Stimulated activated CD4-positive, alpha-beta T cell treated with anti-CD3 and anti-CD28 coated beads, Interleukin-12 subunit alpha, Interleukin-12 subunit beta, amount 100 ng/mL, for 48 hours (primary cell): ENCODE results near the gene CXCL13.
"Not testable (repeated sequence)": the region's sequence is repeated elsewhere in the genome, so short reads cannot be mapped to it uniquely, and the experiment has no call there.

ENCODE experiments used
- DNase-seq, 3 donors: peaks; one replicate each; pipeline ENCODE4 v3.0.0-alpha.2; 2020; ENCODE audit warnings: low read depth in 2 of 3, low spot score in 1 of 3

Gene CXCL13

DNA sequence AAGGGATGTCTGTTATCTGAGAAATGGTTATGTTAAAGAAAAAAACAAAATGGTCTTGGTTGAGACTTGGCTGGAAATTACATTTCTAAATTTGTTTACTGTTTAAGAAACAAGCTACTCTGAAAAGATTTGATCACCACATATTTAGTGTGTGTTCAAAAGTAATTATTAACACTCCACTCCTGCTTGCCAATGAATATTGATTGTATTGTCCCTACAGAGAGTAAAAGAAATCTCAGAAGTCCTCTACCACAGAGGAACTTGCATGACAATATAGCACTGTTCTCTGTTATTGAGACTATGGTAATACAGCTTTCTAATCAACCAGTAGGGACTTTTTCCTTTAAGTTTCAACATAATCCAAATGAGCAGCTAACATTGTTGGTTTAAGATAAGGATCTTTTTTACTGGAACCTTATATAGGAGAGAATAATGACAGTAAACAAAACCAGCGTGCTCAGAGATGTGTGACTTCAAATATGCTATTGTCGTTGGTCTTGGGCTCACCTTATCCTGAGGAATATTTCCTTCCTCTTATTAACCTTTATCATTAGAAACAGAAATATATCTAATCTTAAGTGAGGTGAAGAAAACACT is 47.6 kb downstream of the CXCL13 start:
- DNase-seq = no peak

DNA sequence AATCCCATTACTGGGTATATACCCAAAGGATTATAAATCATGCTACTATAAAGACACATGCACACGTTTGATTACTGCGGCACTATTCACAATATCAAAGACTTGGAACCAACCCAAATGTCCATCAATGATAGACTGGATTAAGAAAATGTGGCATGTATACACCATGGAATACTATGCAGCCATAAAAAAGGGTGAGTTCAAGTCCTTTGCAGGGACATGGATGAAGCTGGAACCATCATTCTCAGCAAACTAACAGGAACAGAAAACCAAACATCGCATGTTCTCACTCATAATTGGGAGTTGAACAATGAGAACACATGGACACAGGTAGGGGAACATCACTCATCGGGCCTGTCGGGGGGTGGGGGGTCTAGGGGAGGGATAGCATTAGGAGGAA is 54.7 kb downstream of the CXCL13 start:
- not testable (repeated sequence) for DNase-seq
